Skin epidermis (tissue), 12 donors: ENCODE data around the gene GCGR.

Experiments
- H3K27ac ChIP-seq, 21 experiments: fragments of 200-600 bp; sonication (generic) in 11 of 21; one replicate each; pipeline ENCODE4 v1.5.0; 2020; ENCODE audit warnings: mild to moderate bottlenecking in 3 of 21, inconsistent platforms in 2 of 21, moderate library complexity in 2 of 21
- H3K4me3 ChIP-seq, 7 experiments: fragments of 200-600 bp; sonication (generic) in 2 of 7; one replicate each; pipeline ENCODE4 v1.5.0; 2020; ENCODE audit warnings: inconsistent platforms in 2 of 7, mild to moderate bottlenecking in 2 of 7, moderate library complexity in 1 of 7

The GCGR gene

DNA sequence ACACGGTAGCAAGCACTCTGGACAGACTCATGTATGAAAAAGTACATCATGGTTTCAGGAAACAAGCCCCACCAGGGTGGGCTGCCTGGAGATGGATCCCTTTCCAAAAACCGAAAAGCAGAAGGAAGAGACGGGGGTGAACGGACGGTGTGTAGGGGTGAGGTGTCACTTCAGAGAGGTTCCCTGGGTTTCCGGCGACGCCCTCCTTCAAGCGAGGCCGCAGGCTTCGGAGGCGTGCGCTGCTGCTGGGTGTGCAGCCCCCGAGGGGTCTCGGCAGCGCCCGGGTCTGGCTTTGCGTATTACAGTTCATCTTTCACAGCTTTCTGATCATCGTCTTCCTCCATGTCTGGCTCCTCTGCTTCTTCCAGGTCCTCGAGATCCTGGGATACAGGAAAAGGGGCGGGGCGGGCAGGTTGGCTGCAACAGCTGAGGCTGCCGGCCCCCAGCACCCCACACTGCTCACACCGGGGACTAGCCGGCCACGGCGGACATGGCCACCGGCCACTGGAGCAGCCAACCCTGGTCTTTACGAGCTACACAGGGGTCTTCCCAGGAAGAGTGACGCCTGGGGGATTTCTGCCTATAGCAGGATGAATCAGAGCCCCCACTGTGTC, 39.9 kb downstream of the GCGR start:
- no peak overlapping the region for H3K4me3 ChIP-seq
- H3K27ac ChIP-seq = peak overlapping the region in 1 of 21 experiments; percentile 82

DNA sequence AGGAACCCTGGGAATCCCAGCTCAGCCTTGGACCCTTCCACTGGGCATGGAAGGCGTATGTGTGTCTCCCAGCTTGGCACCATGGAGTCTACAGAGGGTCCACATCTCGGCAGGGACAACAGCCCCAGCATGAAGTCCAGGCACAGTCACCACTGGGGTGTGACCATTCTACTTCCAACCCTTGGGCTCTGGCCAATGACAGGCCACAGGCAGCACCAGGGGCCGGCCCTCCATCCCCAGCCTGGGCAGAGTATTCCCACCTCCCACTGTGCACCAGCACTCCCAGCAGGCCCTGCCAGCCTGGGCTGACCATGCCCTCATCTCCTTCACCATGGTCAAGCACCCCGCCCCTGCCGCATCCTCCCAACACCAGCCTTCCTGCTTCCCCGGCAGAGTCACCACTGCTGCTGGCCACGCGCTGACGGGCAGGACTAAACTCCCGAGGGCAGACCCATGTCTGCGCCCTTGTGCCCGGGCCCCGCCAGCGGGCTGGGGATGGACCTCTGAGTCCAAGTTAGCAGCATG, 40.4 kb downstream of the GCGR start:
- H3K27ac ChIP-seq = peak overlapping the region in 1 of 21 experiments; percentile 11

GRCh38 chr17:81844887-81845286, 40.9 kb downstream of the GCGR start:
- H3K27ac ChIP-seq = peak overlapping the region in 1 of 21 experiments; percentile 11
- H3K4me3 ChIP-seq = no peak overlapping the region

More for the DNA sequence above, 40.4 kb downstream of the GCGR start:
- no peak overlapping the region for H3K4me3 ChIP-seq

DNA sequence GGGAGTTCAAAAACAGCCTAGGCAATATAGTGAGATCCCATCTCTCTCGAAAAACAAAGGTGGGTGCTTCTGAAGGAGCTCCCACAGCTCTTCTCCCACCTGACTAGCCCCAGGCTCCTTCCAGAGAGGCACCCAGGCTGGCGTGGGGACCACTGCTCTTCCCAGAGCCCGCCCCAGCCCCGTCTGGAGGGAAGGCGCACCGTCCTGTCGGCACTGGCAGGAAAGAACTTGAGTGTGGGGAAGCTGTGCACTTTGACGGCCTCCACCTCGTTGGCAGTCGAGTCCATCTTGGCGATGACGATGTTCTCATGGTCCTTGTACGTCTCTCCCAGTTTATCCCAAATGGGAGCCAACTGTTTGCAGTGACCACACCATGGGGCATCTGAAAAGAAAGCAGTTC, 41.4 kb downstream of the GCGR start:
- no peak overlapping the region for H3K4me3 ChIP-seq
- peak overlapping the region in 1 of 21 experiments; percentile 5 for H3K27ac ChIP-seq

DNA sequence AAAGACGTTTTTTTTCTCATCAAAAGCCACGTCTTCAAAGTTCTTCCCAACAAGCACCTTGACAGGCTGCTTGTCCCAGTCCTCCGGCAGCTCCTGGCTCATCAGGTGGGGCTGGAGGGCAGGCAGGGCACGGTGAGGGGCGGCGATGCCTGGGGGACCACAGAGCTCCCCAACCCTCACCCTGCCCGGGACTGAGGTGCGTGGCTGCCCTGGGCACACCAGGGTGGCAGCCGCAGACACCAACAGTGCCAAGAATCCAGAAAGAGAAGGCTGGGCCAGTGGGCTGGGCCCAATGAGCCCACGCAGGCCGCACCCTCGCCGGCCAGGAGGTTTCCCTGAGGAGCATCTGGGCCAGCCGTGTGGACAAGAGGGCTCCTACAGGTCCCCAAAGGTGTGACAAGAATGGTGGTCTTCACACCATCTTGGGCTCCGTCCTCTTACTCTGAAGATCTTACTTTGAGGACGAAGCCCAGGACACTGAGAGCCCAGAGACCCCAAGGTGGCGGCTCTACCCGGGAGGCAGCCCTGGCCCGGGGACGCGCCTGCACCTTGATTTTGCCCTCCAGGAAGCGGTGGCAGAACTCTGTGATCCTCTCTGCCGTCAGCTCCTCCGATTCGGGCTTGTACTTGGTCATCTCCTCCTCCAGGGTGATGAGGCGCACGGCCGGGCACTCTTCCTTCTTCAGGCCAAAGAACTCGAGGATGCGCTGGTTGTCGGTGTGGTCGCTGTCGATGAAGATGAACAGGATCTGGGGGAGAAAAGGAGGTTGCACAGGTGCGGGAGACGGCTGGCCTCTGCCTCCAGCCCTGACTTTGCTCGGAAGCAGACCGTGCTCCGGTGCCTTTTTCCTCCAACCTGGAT, 42.2 kb downstream of the GCGR start:
- Histone ChIP-seq H3K4me3 (no peak overlapping the region), H3K27ac (no peak overlapping the region)

GRCh38 chr17:81846743-81847689, 43.1 kb downstream of the GCGR start:
- Histone ChIP-seq H3K27ac (no peak overlapping the region), H3K4me3 (no peak overlapping the region)

GRCh38 chr17:81849457-81849856, 45.5 kb downstream of the GCGR start:
- H3K4me3 ChIP-seq = no peak overlapping the region
- H3K27ac ChIP-seq = no peak overlapping the region

DNA sequence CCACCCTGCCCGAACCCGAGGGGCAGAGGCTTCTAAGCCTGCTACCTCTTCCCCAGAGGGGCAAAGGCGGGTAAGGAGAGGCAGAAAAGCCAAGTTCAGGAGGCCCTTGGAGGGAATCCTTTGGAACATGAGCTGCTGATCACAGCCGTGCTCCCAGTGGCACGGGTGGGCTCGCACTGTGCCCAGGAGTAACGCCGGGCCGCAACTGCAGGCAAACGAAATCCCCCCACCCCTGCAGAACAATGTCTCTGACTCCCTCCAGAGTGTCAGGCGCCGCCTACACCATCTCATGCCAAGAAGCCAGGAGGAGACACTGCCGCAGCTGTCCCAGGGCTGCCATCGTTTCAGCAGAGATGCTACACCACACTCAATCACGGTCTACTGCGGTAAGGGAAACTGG, 47.5 kb downstream of the GCGR start:
- Histone ChIP-seq H3K27ac (no peak overlapping the region), H3K4me3 (no peak overlapping the region)

DNA sequence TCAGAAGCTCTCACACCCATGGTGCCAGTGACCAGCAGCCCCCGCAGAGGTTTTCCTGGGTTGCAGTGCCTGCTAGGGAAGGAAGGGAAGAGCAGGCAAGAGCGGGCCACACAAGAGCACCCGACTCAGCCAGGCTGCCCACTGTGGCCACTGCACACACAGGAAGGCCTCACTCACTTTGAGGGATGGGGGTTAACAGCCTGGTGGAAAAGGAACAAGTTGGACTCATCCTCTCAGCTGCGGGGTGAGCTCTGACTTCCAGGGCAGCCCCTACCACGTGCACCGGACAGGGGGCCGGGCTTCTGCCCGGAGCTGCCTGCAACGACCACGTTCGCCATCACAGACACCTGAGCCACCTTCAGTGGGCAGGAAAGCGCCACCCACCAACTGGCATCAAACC, 48.3 kb downstream of the GCGR start:
- Histone ChIP-seq H3K4me3 (no peak overlapping the region), H3K27ac (no peak overlapping the region)

- no peak overlapping the region for H3K4me3 ChIP-seq
- peak overlapping the region in 12 of 21 experiments; percentile 6 to 82 (median 42) for H3K27ac ChIP-seq
These were observed 51.2 kb downstream of the GCGR start for GRCh38 chr17:81854974-81855774.

- H3K27ac ChIP-seq = peak overlapping the region in 12 of 21 experiments; percentile 67 to 99 (median 96)
- peak overlapping the region in 6 of 7 experiments; percentile 78 to 99 (median 97) for H3K4me3 ChIP-seq
These were observed 54.4 kb downstream of the GCGR start for GRCh38 chr17:81858170-81858966.

- Histone ChIP-seq H3K27ac (peak overlapping the region; percentile 79 to 99 (median 96)), H3K4me3 (peak overlapping the region; percentile 78 to 99 (median 97))
These were observed 55.3 kb downstream of the GCGR start for GRCh38 chr17:81858967-81859905.

DNA sequence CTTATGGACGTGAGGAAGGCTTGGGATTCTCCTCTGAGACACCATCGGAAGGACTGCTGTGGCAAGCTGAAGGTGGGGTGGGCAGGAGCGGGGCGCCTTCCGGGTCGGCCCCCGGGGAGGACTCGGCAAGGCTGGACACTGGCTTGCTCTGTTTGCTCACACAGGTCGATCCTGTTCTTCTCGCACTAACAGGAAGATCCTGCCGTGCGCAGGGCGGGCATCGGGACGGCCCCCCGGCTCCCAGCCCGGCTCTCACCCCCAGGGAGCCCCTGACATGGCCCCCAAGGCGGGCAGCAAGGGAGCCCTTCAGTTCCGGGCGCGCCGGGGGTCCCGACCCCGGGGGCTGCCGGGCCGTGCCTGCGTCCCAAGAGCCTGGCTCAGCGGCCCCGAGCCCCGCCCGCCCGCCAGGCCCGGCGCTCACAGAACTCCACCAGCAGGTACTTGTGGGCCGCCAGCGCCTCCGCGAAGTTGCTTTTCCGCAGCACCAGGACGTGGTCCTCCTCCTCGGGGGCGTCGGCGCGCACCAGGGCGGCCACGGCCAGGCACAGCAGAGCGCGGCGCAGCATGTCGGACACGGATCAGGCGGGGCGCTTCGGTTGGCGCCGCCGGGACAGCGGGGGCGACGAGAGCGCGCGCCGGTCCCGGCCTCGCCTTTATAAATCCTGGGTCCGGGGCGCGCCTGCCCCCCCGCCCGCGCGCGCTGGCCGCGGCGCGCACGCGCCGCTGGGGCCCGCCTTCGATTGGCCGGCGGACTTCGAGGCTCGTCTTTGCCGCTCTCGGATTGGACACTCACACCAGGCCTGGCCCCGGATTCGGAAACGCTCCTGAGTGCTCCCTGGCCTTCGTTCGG, 56.2 kb downstream of the GCGR start, which contains the start of gene P4HB:
P4HB (minus strand) TSS at position 630 of the 850 bp plus-strand sequence; CDS start at position 566, 64 bp downstream.
- peak within 1 kb of the TSS; percentile 78 to 99 (median 97) for H3K4me3 ChIP-seq
- H3K27ac ChIP-seq = peak within 1 kb of the TSS; percentile 90 to 99 (median 96)

DNA sequence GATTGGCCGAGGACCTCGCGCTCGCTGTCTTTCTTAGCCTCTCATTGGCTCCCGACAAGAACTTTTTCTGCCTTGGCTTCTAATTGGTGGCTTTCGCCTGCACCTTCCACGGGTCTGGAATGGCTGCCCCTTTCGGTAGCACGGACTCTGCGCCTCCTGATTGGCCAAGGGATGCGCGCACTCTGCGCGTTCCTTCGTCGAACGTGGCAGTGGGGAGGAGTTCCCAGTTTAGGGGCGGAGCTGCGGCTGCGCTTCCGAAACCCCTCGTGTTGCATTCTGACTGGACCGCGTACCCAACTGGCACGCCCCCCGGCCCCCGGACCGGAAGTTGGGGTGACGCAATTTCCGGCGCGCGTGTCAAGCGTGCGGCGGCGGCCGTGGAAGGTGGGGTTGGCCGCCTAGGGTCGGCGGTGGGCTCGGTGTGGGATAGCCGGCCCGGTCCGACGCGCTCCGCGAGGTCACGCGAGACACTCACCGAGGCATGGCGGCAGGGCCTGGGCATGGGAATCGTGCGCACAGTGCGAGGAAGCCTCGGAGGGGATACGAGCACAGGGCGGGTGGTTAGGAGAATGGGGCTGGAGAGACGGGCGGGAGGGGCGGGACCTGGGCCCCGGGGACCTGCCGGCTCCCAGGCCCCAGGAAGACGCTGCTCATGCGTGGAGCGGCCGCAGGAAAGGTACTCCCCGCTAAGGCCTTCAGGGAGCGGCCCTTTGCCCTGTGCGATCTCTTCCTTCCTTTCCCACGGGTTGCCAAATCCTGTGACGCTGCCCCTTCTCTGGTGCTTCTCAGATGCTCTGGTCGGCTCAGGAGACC, 57.0 kb downstream of the GCGR start:
- Histone ChIP-seq H3K4me3 (peak overlapping the region; percentile 52 to 97 (median 75)), H3K27ac (peak overlapping the region; percentile 83 to 99 (median 96))

DNA sequence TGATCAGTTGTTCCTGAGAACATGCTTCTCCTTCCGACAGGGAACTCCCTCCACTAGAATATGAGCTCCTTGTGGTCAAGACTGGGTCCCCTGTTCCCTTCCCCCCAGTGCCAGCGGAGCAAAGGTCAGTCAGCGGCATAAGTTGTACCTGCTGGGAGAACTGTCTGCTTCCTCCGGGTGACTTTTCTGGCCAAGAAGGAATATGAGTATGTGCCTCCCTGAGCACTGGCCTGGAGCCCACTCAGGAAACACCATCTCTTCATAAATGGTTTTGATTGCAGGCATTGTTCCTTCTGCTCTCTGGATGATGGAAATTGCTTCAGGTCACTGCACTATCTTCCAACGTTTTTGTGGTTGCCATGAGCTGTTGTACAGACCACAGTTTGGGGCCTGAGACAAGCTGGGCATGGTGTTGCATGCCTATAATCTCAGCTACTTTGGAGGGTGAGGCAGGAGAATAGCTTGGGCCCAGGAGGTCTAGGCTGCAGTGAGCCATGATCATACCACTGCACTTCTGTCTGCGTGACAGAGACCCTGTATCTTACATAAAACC, 59.2 kb downstream of the GCGR start:
- Histone ChIP-seq H3K27ac (peak overlapping the region in 2 of 21 experiments; percentile 32 to 38), H3K4me3 (no peak overlapping the region)
